Immature natural killer cell (primary cell): ENCODE data around the gene TOP2B. TPM values are rescaled to one million over a fixed set of nuclear protein-coding genes. Genes with fewer than 3 reads are reported as not detected.

Experiments used
- DNase-seq, 3 donors: peaks; one replicate each; pipeline ENCODE4 v3.0.0; 2022; ENCODE audit warnings: mixed read lengths in 1 of 3
- H3K27ac Mint-ChIP-seq, 6 donors: one replicate each; pipeline ENCODE4 v1.8.0; 2020; ENCODE audit warnings: mixed read lengths in 6 of 6, mild to moderate bottlenecking in 5 of 6, inconsistent platforms in 4 of 6, moderate library complexity in 3 of 6
- H3K27me3 Mint-ChIP-seq, 3 donors: one replicate each; pipeline ENCODE4 v1.8.0; 2020 to 2021; ENCODE audit warnings: low read depth in 3 of 3, mild to moderate bottlenecking in 3 of 3, mixed read lengths in 3 of 3, moderate library complexity in 3 of 3, inconsistent platforms in 1 of 3
- H3K36me3 Mint-ChIP-seq, 3 donors: one replicate each; pipeline ENCODE4 v1.8.0; 2020; ENCODE audit warnings: mixed read lengths in 3 of 3, inconsistent platforms in 2 of 3, mild to moderate bottlenecking in 2 of 3
- H3K4me1 Mint-ChIP-seq, 2 donors: one replicate each; pipeline ENCODE4 v1.8.0; 2020; ENCODE audit warnings: inconsistent platforms in 2 of 2, mild to moderate bottlenecking in 2 of 2, mixed read lengths in 2 of 2, moderate library complexity in 1 of 2
- H3K4me3 Mint-ChIP-seq, 5 donors: one replicate each; pipeline ENCODE4 v1.8.0; 2020; ENCODE audit warnings: mild to moderate bottlenecking in 5 of 5, mixed read lengths in 5 of 5, inconsistent platforms in 3 of 5, moderate library complexity in 3 of 5
- H3K9me3 Mint-ChIP-seq, 6 donors: one replicate each; pipeline ENCODE4 v1.8.0; 2020; ENCODE audit warnings: mild to moderate bottlenecking in 6 of 6, mixed read lengths in 6 of 6, inconsistent platforms in 4 of 6, moderate library complexity in 3 of 6
- polyA plus RNA-seq, 3 donors: library from polyadenylated mRNA; unstranded; fragments of 300-500 nt; fragmentation: Illumina TruSeq; gene quantifications; one replicate each; pipeline ENCODE4 v1.2.3, GENCODE V29; 2021

TOP2B gene
- polyA plus RNA-seq, 3 donors from 2014 or later: 31.8 to 84.5 (median 45.7) TPM

GRCh38 chr3:25567388-25567787 is 97.3 kb downstream of the TOP2B start:
- H3K27ac Mint-ChIP-seq: no peak overlapping the region
- peaks cover 0 to 2% (median under 1%) of the 10 kb centered on the region in 3 donors for H3K27me3 Mint-ChIP-seq
- DNase-seq: no peak
- no peaks in the 10 kb centered on the region for H3K9me3 Mint-ChIP-seq
- H3K4me1 Mint-ChIP-seq: no peaks in the 10 kb centered on the region
- H3K36me3 Mint-ChIP-seq: no peaks in the 10 kb centered on the region
- H3K4me3 Mint-ChIP-seq: no peak overlapping the region

GRCh38 chr3:25566358-25566920 is 98.3 kb downstream of the TOP2B start:
- no peak for DNase-seq
- Mint-ChIP-seq H3K27ac (no peak overlapping the region), H3K9me3 (no peaks in the 10 kb centered on the region), H3K4me1 (no peaks in the 10 kb centered on the region), H3K4me3 (no peak overlapping the region), H3K36me3 (no peaks in the 10 kb centered on the region), H3K27me3 (peaks cover 0 to 2% (median 0%) of the 10 kb centered on the region in 3 donors)

- H3K36me3 Mint-ChIP-seq: no peaks in the 10 kb centered on the region
- DNase-seq: no peak
- no peak overlapping the region for H3K4me3 Mint-ChIP-seq
- peaks cover 0 to 2% (median 0%) of the 10 kb centered on the region in 3 donors for H3K27me3 Mint-ChIP-seq
- H3K27ac Mint-ChIP-seq: no peak overlapping the region
- H3K9me3 Mint-ChIP-seq: no peaks in the 10 kb centered on the region
- no peaks in the 10 kb centered on the region for H3K4me1 Mint-ChIP-seq
These were observed 98.9 kb downstream of the TOP2B start for GRCh38 chr3:25565807-25566206.

- peaks cover 0 to 2% (median 0%) of the 10 kb centered on the region in 3 donors for H3K27me3 Mint-ChIP-seq
- H3K4me1 Mint-ChIP-seq: no peaks in the 10 kb centered on the region
- no peak overlapping the region for H3K4me3 Mint-ChIP-seq
- no peaks in the 10 kb centered on the region for H3K36me3 Mint-ChIP-seq
- H3K9me3 Mint-ChIP-seq: no peaks in the 10 kb centered on the region
- no peak overlapping the region for H3K27ac Mint-ChIP-seq
- no peak for DNase-seq
These were observed 100.6 kb downstream of the TOP2B start for GRCh38 chr3:25564075-25564474.

- no peaks in the 10 kb centered on the region for H3K9me3 Mint-ChIP-seq
- no peak overlapping the region for H3K27ac Mint-ChIP-seq
- H3K4me3 Mint-ChIP-seq: no peak overlapping the region
- H3K36me3 Mint-ChIP-seq: no peaks in the 10 kb centered on the region
- H3K27me3 Mint-ChIP-seq: peaks cover 0 to 2% (median 0%) of the 10 kb centered on the region in 3 donors
- H3K4me1 Mint-ChIP-seq: no peaks in the 10 kb centered on the region
- DNase-seq: no peak
These were observed 101.1 kb downstream of the TOP2B start for GRCh38 chr3:25563601-25564000.

GRCh38 chr3:25558796-25559195 is 105.9 kb downstream of the TOP2B start:
- Mint-ChIP-seq H3K9me3 (no peaks in the 10 kb centered on the region), H3K4me3 (no peak overlapping the region), H3K27me3 (no peaks in the 10 kb centered on the region), H3K27ac (no peak overlapping the region), H3K4me1 (no peaks in the 10 kb centered on the region), H3K36me3 (no peaks in the 10 kb centered on the region)
- DNase-seq: no peak

- Mint-ChIP-seq H3K4me3 (no peak overlapping the region), H3K27me3 (no peaks in the 10 kb centered on the region), H3K4me1 (no peaks in the 10 kb centered on the region), H3K36me3 (no peaks in the 10 kb centered on the region), H3K27ac (no peak overlapping the region), H3K9me3 (no peaks in the 10 kb centered on the region)
- no peak for DNase-seq
These were observed 106.6 kb downstream of the TOP2B start for GRCh38 chr3:25558121-25558520.

- no peak for DNase-seq
- H3K27ac Mint-ChIP-seq: no peak overlapping the region
- H3K36me3 Mint-ChIP-seq: no peaks in the 10 kb centered on the region
- no peaks in the 10 kb centered on the region for H3K27me3 Mint-ChIP-seq
- H3K4me3 Mint-ChIP-seq: no peak overlapping the region
- H3K9me3 Mint-ChIP-seq: no peaks in the 10 kb centered on the region
- H3K4me1 Mint-ChIP-seq: no peaks in the 10 kb centered on the region
These were observed 107.0 kb downstream of the TOP2B start for GRCh38 chr3:25557694-25558093.

GRCh38 chr3:25556447-25556846 is 108.3 kb downstream of the TOP2B start:
- no peaks in the 10 kb centered on the region for H3K4me1 Mint-ChIP-seq
- H3K36me3 Mint-ChIP-seq: no peaks in the 10 kb centered on the region
- no peak for DNase-seq
- no peak overlapping the region for H3K4me3 Mint-ChIP-seq
- H3K9me3 Mint-ChIP-seq: no peaks in the 10 kb centered on the region
- H3K27me3 Mint-ChIP-seq: no peaks in the 10 kb centered on the region
- no peak overlapping the region for H3K27ac Mint-ChIP-seq

GRCh38 chr3:25555695-25556437 is 108.8 kb downstream of the TOP2B start:
- DNase-seq: no peak
- H3K4me3 Mint-ChIP-seq: no peak overlapping the region
- H3K4me1 Mint-ChIP-seq: no peaks in the 10 kb centered on the region
- no peaks in the 10 kb centered on the region for H3K36me3 Mint-ChIP-seq
- H3K27me3 Mint-ChIP-seq: no peaks in the 10 kb centered on the region
- H3K27ac Mint-ChIP-seq: no peak overlapping the region
- peaks cover 0 to 2% (median 0%) of the 10 kb centered on the region in 6 donors for H3K9me3 Mint-ChIP-seq

- Mint-ChIP-seq H3K27ac (no peak overlapping the region), H3K9me3 (peaks cover 0 to 2% (median 0%) of the 10 kb centered on the region in 6 donors), H3K27me3 (no peaks in the 10 kb centered on the region), H3K36me3 (no peaks in the 10 kb centered on the region), H3K4me3 (no peak overlapping the region), H3K4me1 (no peaks in the 10 kb centered on the region)
- no peak for DNase-seq
These were observed 110.3 kb downstream of the TOP2B start for GRCh38 chr3:25554376-25554775.

- Mint-ChIP-seq H3K9me3 (peaks cover 0 to 2% (median 0%) of the 10 kb centered on the region in 6 donors), H3K4me3 (no peak overlapping the region), H3K27me3 (no peaks in the 10 kb centered on the region), H3K4me1 (no peaks in the 10 kb centered on the region), H3K27ac (no peak overlapping the region), H3K36me3 (no peaks in the 10 kb centered on the region)
- no peak for DNase-seq
These were observed 112.5 kb downstream of the TOP2B start for GRCh38 chr3:25552251-25552650.

GRCh38 chr3:25548836-25549235 is 115.9 kb downstream of the TOP2B start:
- Mint-ChIP-seq H3K27me3 (peaks cover 0 to 6% (median 0%) of the 10 kb centered on the region in 3 donors), H3K27ac (no peak overlapping the region), H3K9me3 (peaks cover 0 to 2% (median 0%) of the 10 kb centered on the region in 6 donors), H3K36me3 (no peaks in the 10 kb centered on the region), H3K4me1 (no peaks in the 10 kb centered on the region), H3K4me3 (no peak overlapping the region)
- DNase-seq: no peak

- H3K9me3 Mint-ChIP-seq: peaks cover 0 to 2% (median 0%) of the 10 kb centered on the region in 6 donors
- no peak overlapping the region for H3K27ac Mint-ChIP-seq
These were observed 116.6 kb downstream of the TOP2B start for GRCh38 chr3:25547943-25548674.

More at GRCh38 chr3:25547943-25548674, 116.6 kb downstream of the TOP2B start:
- no peaks in the 10 kb centered on the region for H3K4me1 Mint-ChIP-seq
- no peak overlapping the region for H3K4me3 Mint-ChIP-seq
- H3K36me3 Mint-ChIP-seq: no peaks in the 10 kb centered on the region
- peaks cover 0 to 8% (median 4%) of the 10 kb centered on the region in 3 donors for H3K27me3 Mint-ChIP-seq
- DNase-seq: no peak
